Colonic mucosa (tissue), 4 donors: Measurements from ENCODE around the gene COMMD1. TPM values are rescaled to one million over a fixed set of nuclear protein-coding genes. Genes with fewer than 3 reads are reported as not detected.
"Not testable (repeated sequence)": the region's sequence is repeated elsewhere in the genome, so short reads cannot be mapped to it uniquely, and the experiment has no call there.

Source experiments
- DNase-seq: peaks from one replicate; pipeline ENCODE4 v3.0.0-alpha.2; 2020
- H3K27ac ChIP-seq: fragments of 200-600 bp; one replicate; pipeline ENCODE4 v1.8.0; 2021
- H3K27me3 ChIP-seq: fragments of 200-600 bp; one replicate; pipeline ENCODE4 v1.8.0; 2021
- H3K36me3 ChIP-seq: fragments of 200-600 bp; one replicate; pipeline ENCODE4 v1.8.0; 2021
- H3K4me1 ChIP-seq: fragments of 200-600 bp; one replicate; pipeline ENCODE4 v1.8.0; 2021; ENCODE audit warnings: mild to moderate bottlenecking
- H3K4me3 ChIP-seq: fragments of 200-600 bp; one replicate; pipeline ENCODE4 v1.8.0; 2021
- H3K9ac ChIP-seq, 2 donors: one replicate each; pipeline ENCODE4 v1.7.0; 2013; ENCODE audit warnings: control low read depth in 2 of 2, low read depth in 2 of 2, low read length in 2 of 2
- H3K9me3 ChIP-seq: fragments of 200-600 bp; one replicate; pipeline ENCODE4 v1.8.0; 2021
- intact Hi-C: fragments of 100-400 bp; cut with DNase I; formaldehyde crosslinking; loops from one replicate; pipeline ENCODE4 v1.14.1; 2022
- total RNA-seq, 2 donors: library from RNA; stranded (reverse); fragmentation: NEBNext Ultra II Directional in 1 of 2; extraction: Animal tissue kit (Norgen Biotek cat#: 25700) in 1 of 2; gene quantifications; one replicate each; pipeline ENCODE4 v1.2.1, GENCODE V29; 2021
- TF ChIP-seq, protein P1 (sequence below): fragments of 200-600 bp; IDR thresholded peaks from one replicate; pipeline ENCODE4 v1.8.0; 2022; ENCODE audit warnings: antibody characterized with exemption, mild to moderate bottlenecking
- donor health status: healthy.
- donor health status: DM: no; HTN: no; CAD: no.
- donor health status: DM: no; HTN: no; CAD: no.

Gene COMMD1
- total RNA-seq, 2 donors from 2014 or later = 22.2 to 24.4 TPM

DNA sequence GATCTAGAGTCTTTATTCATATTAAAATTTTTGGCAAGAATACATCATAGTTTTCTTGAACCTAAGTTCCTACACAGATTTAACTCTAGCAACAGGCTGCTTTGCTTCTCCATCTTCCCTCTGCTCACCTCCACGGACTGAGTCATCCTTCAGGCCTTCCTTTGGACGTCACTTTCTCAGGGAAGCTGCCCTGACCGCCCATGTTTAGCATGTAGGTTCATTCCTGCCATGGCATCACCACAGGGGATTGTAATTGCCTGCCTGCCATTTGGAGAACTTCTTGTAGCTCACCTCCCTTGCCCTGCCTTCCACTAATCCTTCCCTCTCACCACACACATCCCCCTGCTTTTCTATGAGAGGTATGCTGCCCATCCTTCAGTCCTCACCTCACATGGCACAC, 246.5 kb downstream of the COMMD1 start:
- H3K4me1 ChIP-seq = no peaks in the 10 kb centered on the region
- H3K36me3 ChIP-seq = no peaks in the 10 kb centered on the region
- intact Hi-C loops = no loop called here
- H3K4me3 ChIP-seq = no peak overlapping the region
- no peaks in the 10 kb centered on the region for H3K27me3 ChIP-seq
- no peaks in the 10 kb centered on the region for H3K9me3 ChIP-seq
- no peak overlapping the region for H3K27ac ChIP-seq
- DNase-seq = no peak
- H3K9ac ChIP-seq = no peak overlapping the region
- TF ChIP-seq, protein P1, sequence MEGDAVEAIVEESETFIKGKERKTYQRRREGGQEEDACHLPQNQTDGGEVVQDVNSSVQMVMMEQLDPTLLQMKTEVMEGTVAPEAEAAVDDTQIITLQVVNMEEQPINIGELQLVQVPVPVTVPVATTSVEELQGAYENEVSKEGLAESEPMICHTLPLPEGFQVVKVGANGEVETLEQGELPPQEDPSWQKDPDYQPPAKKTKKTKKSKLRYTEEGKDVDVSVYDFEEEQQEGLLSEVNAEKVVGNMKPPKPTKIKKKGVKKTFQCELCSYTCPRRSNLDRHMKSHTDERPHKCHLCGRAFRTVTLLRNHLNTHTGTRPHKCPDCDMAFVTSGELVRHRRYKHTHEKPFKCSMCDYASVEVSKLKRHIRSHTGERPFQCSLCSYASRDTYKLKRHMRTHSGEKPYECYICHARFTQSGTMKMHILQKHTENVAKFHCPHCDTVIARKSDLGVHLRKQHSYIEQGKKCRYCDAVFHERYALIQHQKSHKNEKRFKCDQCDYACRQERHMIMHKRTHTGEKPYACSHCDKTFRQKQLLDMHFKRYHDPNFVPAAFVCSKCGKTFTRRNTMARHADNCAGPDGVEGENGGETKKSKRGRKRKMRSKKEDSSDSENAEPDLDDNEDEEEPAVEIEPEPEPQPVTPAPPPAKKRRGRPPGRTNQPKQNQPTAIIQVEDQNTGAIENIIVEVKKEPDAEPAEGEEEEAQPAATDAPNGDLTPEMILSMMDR = no peak

DNA sequence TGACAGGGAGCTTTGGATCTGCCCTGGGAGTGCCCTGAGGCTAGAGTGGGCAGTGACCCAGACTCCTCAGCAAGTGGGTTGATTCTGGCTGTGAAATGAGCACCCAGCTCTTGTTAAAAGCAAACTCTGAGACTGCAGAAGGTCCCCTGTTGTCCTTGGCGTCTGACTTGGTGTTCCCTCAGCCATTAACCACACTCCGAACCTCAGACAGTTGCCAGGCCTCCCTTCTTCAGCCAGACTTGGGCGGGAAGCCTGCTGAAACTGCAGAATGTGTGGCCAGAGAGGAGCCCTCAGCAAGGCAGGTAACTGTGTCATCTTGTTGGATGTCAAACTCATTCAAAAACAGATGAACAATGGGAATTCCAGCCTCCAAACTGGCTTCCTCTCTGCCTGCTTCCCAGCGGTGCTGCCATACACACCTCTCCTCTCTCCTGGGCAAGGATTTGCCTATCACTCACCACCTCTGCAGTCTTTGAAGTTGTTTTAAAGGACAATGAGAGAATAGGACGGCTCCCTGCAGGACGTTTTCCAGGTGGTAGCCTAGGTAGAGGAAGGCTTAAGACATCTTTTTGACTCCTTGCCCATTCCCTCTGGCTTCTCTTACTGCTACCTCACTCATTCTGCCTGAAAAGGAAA, 251.5 kb downstream of the COMMD1 start:
- TF ChIP-seq, protein P1 = no peak
- no peaks in the 10 kb centered on the region for H3K9me3 ChIP-seq
- no peak for DNase-seq
- no peaks in the 10 kb centered on the region for H3K27me3 ChIP-seq
- intact Hi-C loops = no loop called here
- no peaks in the 10 kb centered on the region for H3K4me1 ChIP-seq
- peak overlapping the region in 1 of 2 donors; percentile 7 for H3K9ac ChIP-seq
- no peak overlapping the region for H3K27ac ChIP-seq
- no peak overlapping the region for H3K4me3 ChIP-seq
- H3K36me3 ChIP-seq = no peaks in the 10 kb centered on the region

DNA sequence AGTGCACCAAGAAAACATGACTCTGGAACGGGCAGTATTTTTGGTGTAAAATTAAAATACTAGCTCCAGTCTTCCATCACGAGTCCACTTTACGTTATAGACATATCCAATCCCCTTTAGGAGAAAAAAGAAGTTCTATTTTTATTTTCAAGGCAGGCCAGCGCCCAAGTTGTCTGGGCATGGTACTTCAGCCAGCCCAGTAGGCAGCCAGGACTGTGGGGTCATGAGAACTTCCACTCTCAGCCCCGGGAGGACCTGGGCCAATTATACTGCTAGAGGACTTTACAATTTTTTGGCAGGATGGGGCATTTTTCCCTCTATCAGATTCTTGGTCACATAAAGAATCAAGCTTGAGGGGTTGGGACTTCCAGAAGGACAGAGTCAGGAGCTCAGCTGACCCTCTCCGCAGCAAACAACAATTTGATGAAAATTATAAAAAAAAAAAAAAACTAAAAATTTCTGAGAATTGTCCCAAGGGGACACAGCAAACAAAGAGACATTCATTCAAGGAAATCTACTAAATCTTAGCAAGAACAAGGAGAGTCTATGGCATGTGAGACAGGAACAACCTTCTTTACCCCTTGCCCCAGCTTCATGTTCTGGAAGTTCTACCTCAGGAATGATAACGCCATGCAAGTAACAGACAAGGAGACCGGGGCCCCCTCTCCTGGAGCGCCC, 253.1 kb downstream of the COMMD1 start:
- H3K9me3 ChIP-seq = no peaks in the 10 kb centered on the region
- H3K27me3 ChIP-seq = no peaks in the 10 kb centered on the region
- intact Hi-C loops = no loop called here
- DNase-seq = no peak
- TF ChIP-seq, protein P1 = no peak
- no peak overlapping the region for H3K9ac ChIP-seq
- H3K4me1 ChIP-seq = no peaks in the 10 kb centered on the region
- H3K4me3 ChIP-seq = no peak overlapping the region
- H3K36me3 ChIP-seq = no peaks in the 10 kb centered on the region
- no peak overlapping the region for H3K27ac ChIP-seq

DNA sequence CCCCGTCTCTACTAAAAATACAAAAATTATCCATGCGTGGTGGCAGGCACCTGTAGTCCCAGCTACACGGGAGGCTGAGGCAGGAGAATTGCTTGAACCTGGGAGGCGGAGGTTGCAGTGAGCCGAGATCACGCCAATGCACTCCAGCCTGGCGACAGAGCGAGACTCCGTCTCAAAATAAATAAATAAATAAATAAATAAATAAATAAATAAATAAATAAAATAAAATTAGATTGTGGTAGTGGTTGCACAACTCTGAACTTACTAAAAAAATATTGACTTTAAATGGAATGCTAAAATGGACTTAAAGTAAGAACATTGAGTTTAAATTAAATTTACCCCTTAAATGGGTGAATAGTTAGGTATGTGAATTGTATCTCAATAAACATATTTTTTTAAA, 255.2 kb downstream of the COMMD1 start:
- H3K36me3 ChIP-seq, H3K9me3 ChIP-seq, H3K9ac ChIP-seq, DNase-seq, intact Hi-C loops, H3K4me1 ChIP-seq, H3K4me3 ChIP-seq, H3K27me3 ChIP-seq, H3K27ac ChIP-seq: not testable (repeated sequence)

DNA sequence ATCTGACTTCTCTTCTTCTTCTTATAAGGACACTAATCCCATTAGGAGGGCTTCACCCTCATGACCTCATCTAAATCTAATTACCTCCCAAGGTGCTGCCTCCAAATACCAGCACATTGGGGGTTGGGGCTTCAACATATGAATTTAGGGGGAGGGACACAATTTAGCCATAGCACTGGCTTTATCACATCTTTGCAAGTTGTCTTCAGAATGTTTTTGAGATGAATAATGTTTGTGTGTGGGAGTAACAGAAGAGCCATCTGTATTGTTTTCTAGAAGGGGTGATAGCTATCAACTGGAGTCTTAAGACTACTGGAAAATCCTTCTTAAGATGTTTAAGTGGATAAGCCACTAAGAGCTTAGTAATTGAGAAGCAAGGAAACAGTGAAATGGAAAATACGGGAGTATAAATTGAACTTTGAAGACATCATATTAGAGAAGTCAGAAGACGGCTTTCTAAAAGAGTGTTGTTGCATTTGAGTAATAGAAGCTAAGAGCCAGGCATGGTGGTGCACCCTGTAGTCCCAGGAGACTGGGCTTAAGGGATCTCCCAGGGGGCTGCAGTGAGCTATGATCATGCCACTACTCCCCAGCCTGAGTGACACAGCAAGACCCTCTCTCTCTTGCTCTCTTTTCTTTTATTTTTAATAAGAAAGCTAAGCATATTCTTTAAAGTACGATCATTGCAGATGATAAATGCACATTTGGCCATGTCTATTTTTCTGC, 257.8 kb downstream of the COMMD1 start:
- Histone ChIP-seq H3K9ac (no peak overlapping the region), H3K27ac (no peak overlapping the region), H3K9me3 (no peaks in the 10 kb centered on the region), H3K4me3 (no peak overlapping the region), H3K4me1 (no peaks in the 10 kb centered on the region), H3K36me3 (no peaks in the 10 kb centered on the region), H3K27me3 (no peaks in the 10 kb centered on the region)
- intact Hi-C loops = no loop called here
- TF ChIP-seq, protein P1 = no peak
- no peak for DNase-seq

DNA sequence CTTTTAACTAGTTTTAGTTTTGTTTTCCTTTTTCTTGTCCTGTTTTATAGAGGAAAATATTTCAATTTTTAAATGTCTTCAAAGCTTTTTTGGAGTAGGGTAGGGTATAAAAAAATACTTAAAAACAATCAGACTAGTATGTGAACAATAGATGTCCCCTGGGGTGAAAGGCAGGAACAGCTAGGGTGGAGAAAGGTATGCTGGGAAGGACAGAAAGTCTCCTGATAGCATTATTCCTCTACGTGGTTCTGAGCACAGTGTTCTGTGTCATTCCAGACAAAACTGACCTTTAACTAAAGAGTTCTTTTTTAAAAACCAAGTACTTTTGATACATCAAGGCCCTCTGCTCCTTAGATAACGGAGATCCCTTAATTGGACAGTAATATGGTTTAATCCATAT, 258.4 kb downstream of the COMMD1 start:
- Histone ChIP-seq H3K27ac (no peak overlapping the region), H3K9me3 (no peaks in the 10 kb centered on the region), H3K27me3 (no peaks in the 10 kb centered on the region), H3K9ac (no peak overlapping the region), H3K4me1 (no peaks in the 10 kb centered on the region), H3K36me3 (no peaks in the 10 kb centered on the region), H3K4me3 (no peak overlapping the region)
- TF ChIP-seq, protein P1 = no peak
- no peak for DNase-seq
- intact Hi-C loops = no loop called here
